Bronchial epithelial cell (primary cell): Measurements from ENCODE around the gene POC1B. TPM values are rescaled to one million over a fixed set of nuclear protein-coding genes. Genes with fewer than 3 reads are reported as not detected.
A peak's percentile ranks its signal among the peaks of the same experiment; 100 is the strongest.

Experiments
- DNase-seq: peaks from one replicate; pipeline ENCODE4 v3.0.0-alpha.2; 2010; ENCODE audit warnings: low read depth
- FAIRE-seq: peaks from 2 replicates; lab custom pipeline; 2011; peaks lifted over from hg19 to GRCh38; lab: Jason Lieb, UNC
- H3K27me3 ChIP-seq: 2 replicates; pipeline ENCODE4 v1.5.1; 2011; ENCODE audit warnings: low read length; ENCODE audit not compliant: control insufficient read depth, insufficient read depth
- H3K36me3 ChIP-seq: 2 replicates; pipeline ENCODE4 v1.5.1; 2011; ENCODE audit warnings: low read length; ENCODE audit not compliant: control insufficient read depth, insufficient read depth
- H3K4me3 ChIP-seq: 2 replicates; pipeline ENCODE4 v1.5.1; 2011; ENCODE audit warnings: mild to moderate bottlenecking, low read depth, low read length, control low read depth
- total RNA-seq: library from RNA; depleted of rRNA; stranded (reverse); fragments of >200 nt; gene quantifications from 2 replicates; pipeline ENCODE4 v1.2.1, GENCODE V29; 2014
- TF ChIP-seq, protein P1 (sequence below): IDR thresholded peaks from 2 replicates; pipeline ENCODE4 v1.5.1; 2011; ENCODE audit warnings: mild to moderate bottlenecking, moderate library complexity, low read length, control low read depth, inconsistent platforms; ENCODE audit not compliant: insufficient read depth, severe bottlenecking

The POC1B gene
- total RNA-seq: 12.6 and 16.6 TPM in 2 replicates

DNA sequence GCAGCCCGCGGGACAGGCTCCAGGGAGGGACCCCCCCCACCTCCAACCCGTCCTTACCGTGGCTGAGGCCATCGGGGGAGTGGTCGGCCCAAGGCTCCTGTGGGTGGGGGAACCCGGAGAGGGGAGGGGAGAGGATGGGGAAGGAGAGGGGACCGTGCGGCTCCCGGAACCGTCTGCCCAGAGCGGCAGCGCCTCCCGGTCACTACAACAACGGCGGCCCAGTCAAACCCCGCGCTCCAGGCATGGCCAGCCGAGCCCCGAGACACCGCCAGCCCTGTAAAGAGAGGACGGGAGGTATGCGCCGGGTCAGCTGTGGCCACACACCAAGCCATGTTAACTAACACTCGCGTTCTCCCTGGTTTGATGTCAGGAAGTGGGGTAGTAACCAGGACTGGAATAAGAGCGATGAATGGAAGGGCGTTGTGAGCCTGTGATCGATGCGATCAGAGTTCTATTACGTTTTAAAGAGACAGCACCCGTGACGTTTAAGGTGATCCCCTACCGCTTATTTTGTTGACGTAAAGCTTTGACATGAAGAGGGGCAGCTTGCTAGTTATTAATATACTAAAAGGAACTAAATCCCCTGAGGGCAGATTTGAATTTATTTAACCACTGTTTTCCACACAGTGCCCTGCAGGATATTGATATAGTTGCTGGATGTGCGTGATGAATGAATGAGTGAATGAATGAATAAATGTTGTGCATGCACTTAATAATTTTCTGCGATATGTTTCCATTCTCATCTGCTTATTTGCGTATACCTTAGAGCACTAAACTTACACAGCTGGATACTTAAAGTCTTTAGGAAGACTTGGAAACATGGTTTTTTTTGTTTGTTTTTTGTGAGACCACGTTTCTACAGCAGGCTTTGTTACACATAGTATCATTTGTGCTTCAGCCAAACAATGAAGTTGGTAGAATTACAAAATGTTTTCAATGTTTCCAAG lies at the start of gene POC1B:
Gene POC1B, minus strand, starts transcription at position 224 of the 947 bp plus-strand sequence. Its CDS starts 152 bp downstream, at position 72.
- Histone ChIP-seq H3K36me3 (no peaks in the 10 kb centered on the region), H3K27me3 (no peaks in the 10 kb centered on the region), H3K4me3 (peak within 1 kb of the TSS; percentile 92)
- TF ChIP-seq, protein P1, sequence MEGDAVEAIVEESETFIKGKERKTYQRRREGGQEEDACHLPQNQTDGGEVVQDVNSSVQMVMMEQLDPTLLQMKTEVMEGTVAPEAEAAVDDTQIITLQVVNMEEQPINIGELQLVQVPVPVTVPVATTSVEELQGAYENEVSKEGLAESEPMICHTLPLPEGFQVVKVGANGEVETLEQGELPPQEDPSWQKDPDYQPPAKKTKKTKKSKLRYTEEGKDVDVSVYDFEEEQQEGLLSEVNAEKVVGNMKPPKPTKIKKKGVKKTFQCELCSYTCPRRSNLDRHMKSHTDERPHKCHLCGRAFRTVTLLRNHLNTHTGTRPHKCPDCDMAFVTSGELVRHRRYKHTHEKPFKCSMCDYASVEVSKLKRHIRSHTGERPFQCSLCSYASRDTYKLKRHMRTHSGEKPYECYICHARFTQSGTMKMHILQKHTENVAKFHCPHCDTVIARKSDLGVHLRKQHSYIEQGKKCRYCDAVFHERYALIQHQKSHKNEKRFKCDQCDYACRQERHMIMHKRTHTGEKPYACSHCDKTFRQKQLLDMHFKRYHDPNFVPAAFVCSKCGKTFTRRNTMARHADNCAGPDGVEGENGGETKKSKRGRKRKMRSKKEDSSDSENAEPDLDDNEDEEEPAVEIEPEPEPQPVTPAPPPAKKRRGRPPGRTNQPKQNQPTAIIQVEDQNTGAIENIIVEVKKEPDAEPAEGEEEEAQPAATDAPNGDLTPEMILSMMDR: no peak
- DNase-seq: peak; percentile 70
- no peak for FAIRE-seq

DNA sequence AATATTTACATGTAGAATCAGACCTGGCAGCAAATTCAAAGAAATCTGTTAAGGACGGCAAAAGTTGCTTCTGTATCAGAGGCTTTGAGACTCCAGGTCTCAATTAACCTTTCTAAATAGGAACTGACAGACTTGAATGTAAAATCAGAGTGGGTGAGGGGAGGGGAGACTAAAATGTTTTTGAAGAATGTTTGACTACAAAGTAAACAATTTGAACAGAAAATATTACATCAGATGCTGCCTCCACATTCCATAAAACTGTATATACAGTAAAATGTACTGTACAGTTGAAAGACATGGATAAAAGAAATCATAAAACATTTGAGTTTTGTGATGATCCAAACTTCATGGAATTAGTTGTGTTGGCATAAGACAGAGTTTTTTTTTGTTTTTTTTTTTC lies 49.5 kb upstream of the POC1B start:
- Histone ChIP-seq H3K4me3 (no peak overlapping the region), H3K36me3 (no peaks in the 10 kb centered on the region), H3K27me3 (no peaks in the 10 kb centered on the region)
- DNase-seq (no peak), FAIRE-seq (no peak)
- TF ChIP-seq, protein P1: no peak

DNA sequence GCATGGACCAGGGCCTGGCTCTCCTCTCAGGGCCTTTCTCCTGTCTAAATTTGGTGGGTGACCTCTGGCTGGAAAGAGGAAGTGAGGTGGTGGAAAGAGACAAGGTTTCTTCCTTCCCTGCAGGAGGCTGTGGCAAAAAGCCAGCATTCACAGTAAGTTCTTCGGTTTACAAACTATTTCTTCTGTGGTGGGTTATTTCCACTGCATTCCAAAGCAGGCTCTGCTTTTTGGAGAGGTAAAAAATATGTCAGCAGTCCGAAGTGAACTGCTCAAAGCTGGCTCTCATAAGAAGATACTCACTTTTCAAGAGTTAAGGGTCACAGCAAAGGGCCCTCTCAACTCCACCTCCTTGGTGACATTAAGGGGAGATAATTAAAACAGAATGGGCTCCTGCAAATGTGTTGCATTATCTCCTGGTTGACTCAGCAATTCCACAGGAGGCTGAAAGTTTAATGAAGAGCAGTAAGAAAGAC lies 48.9 kb upstream of the POC1B start:
- DNase-seq: no peak
- H3K27me3 ChIP-seq: no peaks in the 10 kb centered on the region
- no peak overlapping the region for H3K4me3 ChIP-seq
- no peak for FAIRE-seq
- TF ChIP-seq, protein P1: no peak
- no peaks in the 10 kb centered on the region for H3K36me3 ChIP-seq

DNA sequence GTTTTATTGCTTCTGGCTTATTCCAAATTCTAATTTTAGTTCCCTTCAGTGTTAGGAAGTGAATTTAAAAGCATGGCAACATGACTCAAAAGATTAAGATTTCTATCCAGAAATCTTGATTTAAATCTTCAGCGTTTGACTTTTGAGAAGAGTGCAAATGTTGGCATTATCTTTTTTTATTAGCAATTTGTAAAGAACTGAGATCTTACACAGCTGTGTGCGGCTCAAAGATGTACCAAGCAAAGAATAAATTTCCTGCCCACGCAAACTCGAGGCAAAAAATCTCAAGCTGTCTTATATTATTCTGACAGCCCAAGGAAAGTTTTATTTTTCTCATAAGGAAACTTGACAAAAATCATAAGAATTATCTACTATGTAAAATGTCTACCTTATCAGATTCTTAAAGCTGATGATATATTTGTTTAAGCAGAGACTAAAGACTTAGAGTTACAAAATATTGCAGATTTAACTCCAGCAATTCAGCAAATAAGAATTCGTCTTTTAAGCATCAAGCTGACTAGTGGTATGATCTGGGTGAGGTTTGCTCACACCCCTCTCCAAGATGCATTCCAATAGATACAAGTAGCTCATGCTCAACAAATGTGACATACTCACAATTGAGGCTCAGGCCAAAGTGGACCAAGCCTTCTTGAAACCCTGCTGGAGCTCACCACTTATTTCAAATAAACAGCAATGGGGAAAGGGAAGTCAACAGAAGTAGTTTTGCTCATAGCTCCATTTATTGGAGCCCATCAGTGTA lies 47.4 kb upstream of the POC1B start:
- DNase-seq (no peak), FAIRE-seq (no peak)
- TF ChIP-seq, protein P1: no peak
- Histone ChIP-seq H3K36me3 (no peaks in the 10 kb centered on the region), H3K27me3 (no peaks in the 10 kb centered on the region), H3K4me3 (no peak overlapping the region)

DNA sequence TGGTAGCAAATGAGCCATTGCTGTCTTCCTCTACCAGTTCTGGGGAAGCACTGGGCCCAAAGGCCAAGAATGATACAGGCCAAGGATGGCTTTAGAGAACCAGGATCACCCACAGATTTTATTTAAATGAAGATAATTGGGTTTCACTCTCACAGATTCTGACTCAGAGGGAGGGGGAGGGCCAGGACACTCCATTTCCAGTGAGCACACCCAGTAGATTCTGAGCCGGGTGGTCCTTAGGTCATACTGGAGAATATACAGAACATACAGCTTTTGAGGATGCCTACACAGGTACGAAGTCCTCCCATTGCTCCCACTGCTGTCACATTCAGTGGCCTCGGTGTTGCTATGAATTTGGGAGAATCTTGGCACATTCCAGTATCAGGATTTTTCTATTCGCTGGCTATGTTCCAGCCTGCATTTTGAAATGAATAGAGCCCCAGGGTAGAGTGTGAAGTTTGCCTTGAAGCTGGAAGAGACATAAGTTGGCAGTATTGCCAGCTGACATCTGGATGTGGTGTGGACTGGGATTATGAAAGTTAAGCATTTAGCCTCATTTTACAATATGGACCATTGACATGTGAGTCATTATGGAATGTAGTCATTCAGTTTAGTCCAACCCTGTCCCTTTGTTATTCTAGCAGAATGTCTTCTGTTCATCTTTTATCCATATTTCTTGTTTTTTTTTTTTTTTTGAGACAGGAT lies 45.8 kb upstream of the POC1B start:
- H3K36me3 ChIP-seq: no peaks in the 10 kb centered on the region
- no peaks in the 10 kb centered on the region for H3K27me3 ChIP-seq
- peak; percentile 23 for DNase-seq
- H3K4me3 ChIP-seq: no peak overlapping the region
- FAIRE-seq: no peak
- TF ChIP-seq, protein P1: no peak
